Activated CD4-positive, CD25-positive, alpha-beta regulatory T cell treated with anti-CD3 and anti-CD28 coated beads, Interleukin-2, amount 50 U/mL, for 24 hours (primary cell): ENCODE data around the gene CYTH3.
"Not testable (repeated sequence)": the region's sequence is repeated elsewhere in the genome, so short reads cannot be mapped to it uniquely, and the experiment has no call there.

Experiments
- ATAC-seq, 2 donors: fragments of 150-1000 bp; cut with Tn5 transposase; one replicate each; pipeline ENCODE4 v1.10.0; 2021; ENCODE audit warnings: mild to moderate bottlenecking in 1 of 2, moderate library complexity in 1 of 2

CYTH3 gene

GRCh38 chr7:6256109-6256483, 16.3 kb downstream of the CYTH3 start:
- no peak for ATAC-seq

DNA sequence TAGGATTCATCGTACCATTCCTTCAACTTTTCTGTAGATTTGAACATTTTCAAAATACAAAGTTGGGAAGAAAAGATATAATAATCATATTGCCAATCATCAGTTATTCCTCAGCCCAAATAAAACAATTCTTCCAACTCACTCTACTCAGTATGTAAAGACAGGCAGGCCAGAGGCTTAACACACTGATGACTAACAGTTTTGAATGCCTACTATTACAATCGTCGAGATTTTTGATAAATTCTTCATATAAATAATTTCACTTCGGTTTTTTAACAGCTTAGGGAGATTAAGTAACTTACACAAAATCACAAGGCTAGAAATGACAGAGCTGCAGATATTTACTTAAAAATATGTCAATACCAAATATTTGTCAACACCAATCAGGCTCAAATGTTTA, 17.6 kb downstream of the CYTH3 start:
- no peak for ATAC-seq

GRCh38 chr7:6252748-6253147, 19.7 kb downstream of the CYTH3 start:
- no peak for ATAC-seq

DNA sequence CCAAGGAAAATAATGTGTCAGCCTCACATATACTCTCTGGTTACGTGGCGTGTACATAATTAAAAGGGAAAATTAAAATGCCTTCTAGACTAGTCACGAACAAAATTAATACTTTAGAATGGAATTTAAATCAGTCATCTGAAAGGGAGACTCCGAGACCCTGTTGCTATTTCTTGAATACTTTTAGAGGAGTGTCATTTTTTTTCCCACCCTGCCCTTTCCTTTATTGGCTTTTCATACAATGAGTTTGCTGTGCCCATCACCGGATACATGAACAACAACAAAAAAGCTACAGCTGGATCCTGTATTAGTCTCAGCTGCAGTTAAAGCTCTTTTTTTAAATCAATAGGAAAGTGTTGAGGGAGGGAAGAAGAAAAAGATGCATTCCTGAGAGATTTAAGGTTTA, 20.1 kb downstream of the CYTH3 start:
- ATAC-seq: no peak

DNA sequence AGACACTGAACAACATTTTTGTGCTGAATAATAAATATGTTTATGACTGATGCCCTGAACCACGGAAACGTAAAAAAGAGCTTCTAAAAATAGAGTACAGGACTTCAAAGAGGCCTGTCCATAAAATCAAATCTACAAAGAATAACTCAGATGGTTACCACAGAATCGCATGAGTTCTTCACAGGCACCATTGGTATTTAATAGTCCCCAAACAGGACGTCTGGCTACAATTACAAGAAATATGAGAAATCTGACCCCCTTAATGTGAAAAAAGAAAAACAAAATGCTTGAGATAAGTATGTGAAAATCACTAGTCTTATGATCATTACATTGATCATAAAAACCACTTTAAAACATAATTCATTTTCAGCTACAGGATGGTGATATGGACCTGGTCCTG, 20.8 kb downstream of the CYTH3 start:
- no peak for ATAC-seq

GRCh38 chr7:6250364-6250833, 22.0 kb downstream of the CYTH3 start:
- peak; percentile 75 to 82 for ATAC-seq

- no peak for ATAC-seq
Observed at GRCh38 chr7:6249043-6249442, 23.4 kb downstream of the CYTH3 start.

- ATAC-seq: no peak
Observed at GRCh38 chr7:6248581-6248980, 23.8 kb downstream of the CYTH3 start.

GRCh38 chr7:6246251-6246917, 26.0 kb downstream of the CYTH3 start:
- no peak for ATAC-seq

GRCh38 chr7:6244021-6244420, 28.4 kb downstream of the CYTH3 start:
- ATAC-seq: no peak

DNA sequence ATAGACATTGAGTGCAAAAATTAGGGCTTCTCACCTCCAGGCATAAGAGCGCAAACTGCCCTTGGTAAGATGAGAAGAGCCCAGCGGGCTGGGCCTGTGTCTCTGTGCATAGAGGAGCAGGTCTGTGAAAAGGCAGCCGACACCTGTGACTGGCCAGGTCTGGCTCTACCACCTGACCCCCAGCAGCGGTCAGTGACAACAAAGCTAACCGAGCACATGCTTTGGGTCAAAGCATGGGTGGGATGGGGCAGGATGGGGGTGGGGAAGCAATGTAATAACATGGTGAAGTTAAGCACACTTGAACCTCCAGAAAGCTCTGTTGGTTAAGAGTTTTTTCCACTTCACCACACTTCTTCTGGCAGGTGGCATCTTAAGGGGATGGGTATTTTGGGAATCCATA, 29.3 kb downstream of the CYTH3 start:
- no peak for ATAC-seq

- no peak for ATAC-seq
Observed at GRCh38 chr7:6242561-6242960, 29.9 kb downstream of the CYTH3 start.

DNA sequence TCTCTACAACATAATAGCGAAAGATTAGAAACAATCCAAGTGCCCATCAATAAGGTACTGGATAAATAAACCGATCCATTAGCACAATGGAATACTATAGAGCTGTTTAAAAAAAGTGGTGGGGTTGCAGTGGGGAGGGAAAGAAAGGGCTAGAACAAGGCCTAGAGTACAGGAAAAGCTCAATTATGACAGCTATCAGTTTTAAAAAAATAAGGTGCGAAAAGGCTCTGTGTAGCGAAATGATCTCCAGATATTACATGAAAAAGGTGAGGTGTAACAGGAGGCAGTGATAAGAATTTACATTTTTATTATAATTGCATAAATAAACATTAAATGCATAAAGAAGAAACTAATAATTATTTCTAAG, 30.8 kb downstream of the CYTH3 start:
- ATAC-seq: no peak

- ATAC-seq: no peak
Observed at GRCh38 chr7:6238309-6238925, 34.0 kb downstream of the CYTH3 start.

DNA sequence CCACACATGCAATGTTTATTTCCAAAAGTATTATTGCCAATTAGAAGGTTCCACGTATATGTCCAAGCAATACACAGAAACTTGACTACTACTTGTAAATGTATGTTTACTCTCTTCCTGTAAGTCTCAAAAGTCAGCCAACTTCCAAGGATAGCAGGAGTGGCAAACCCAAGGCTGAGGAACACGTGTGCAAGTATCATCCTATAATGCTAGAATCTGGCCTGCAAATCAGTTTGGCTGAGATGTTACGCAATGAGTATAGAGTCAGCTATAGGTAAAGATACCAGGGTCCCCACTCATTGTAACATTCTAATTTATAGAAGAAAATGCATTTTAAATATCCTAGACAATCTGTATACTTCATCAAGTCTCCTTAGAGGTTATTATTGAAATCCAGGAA, 34.7 kb downstream of the CYTH3 start:
- ATAC-seq: no peak

- ATAC-seq: no peak
Observed at GRCh38 chr7:6237011-6237410, 35.4 kb downstream of the CYTH3 start.

- no peak for ATAC-seq
Observed at GRCh38 chr7:6235029-6235871, 37.2 kb downstream of the CYTH3 start.

- peak; percentile 67 to 83 for ATAC-seq
Observed at GRCh38 chr7:6234384-6234783, 38.0 kb downstream of the CYTH3 start.

DNA sequence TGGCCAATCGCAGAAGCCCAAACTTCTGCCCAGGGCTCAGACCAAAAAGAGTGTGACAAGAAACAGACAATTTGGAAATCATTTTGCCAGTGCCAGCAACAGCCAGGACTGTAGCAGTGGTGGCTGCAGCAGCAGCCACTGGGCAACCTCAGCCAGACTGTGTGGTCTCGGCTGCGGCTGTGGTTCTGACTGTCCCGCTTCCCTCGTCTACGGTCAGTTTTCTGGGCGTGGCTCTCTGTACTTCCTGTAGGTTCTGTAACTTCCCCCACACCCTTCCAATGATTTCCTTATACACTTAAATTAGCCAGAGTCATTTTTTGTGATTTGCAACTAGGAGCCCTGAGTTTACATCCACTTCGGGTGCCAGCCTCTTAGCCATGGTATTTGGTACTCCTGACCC, 39.9 kb downstream of the CYTH3 start:
- no peak for ATAC-seq

- no peak for ATAC-seq
Observed at GRCh38 chr7:6232116-6232515, 40.3 kb downstream of the CYTH3 start.

- ATAC-seq: no peak
Observed at GRCh38 chr7:6231184-6231583, 41.2 kb downstream of the CYTH3 start.

DNA sequence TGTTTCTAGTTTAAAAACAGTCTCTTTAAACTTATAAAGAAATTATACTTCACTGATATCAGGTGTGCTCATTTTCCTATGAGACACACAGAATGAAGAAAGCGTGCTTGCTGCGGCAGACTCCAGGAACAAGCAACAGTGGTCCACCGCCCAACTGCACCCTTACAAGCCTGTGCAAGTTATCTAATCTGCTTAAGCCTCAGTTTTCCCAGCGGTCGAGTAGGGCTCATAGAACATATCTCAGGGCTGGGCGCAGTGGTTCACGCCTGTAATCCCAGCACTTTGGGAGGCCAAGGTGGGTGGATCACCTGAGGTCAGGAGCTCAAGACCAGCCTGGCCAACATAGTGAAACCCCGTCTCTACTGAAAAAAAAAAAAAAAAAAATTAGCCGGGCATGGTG, 43.1 kb downstream of the CYTH3 start:
- not testable (repeated sequence) for ATAC-seq

DNA sequence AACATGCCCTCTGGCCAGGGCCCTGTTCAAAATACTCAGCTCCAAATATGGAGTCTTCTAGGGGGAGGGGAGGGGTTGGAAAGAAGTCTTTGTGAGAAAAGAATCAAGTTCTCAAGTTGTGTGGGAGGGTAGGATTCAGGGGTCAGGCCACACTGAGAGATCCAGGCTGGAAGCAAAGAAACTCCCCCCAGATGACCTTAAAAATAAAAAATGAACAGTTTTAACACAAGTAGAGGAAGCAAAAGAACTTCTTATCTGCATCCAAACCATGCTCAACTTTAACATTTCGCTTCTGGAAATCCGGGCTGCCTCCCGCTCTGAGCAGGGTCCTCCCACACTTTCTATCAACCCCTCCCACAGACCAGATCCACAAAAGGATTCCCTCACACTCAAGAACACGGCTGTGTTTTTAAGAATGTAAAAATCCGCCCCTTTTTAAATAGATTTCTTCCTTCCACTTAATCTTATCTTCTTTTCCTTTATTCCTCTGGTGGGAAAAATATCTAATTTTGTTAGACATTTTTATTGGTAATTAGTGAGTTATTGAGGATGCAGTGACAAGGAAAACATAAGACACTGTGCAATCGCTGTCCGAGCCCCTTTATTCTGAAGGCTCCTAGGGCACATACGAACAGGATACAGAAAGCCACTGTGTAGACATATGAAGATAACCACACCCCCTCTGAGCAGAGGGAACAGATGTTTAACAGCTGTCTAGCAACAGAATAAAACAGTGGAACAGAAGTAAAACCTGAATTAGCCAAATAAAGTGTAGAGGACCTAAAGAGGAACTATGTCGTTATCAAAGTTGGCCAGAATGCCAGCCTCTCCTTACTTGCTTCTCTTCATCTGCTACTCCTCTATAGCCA, 43.8 kb downstream of the CYTH3 start:
- no peak for ATAC-seq
